GM12878 (cell line): ENCODE data around the gene PGLYRP1.

ENCODE experiments used
- POLR2AphosphoS2 ChIP-seq: IDR thresholded peaks from 2 replicates; pipeline ENCODE4 v1.6.1; 2011; ENCODE audit warnings: low read depth, mild to moderate bottlenecking, low read length, improper control_type of control experiment, moderate library complexity
- ZNF274 ChIP-seq: IDR thresholded peaks from one replicate; pipeline ENCODE4 v1.8.0; 2011; ENCODE audit not compliant: insufficient read length, insufficient read depth

GRCh38 chr19:46033401-46033800 is 10.5 kb upstream of the PGLYRP1 start:
- no peak for TF ChIP-seq POLR2AphosphoS2
- TF ChIP-seq ZNF274 = no peak
